ENCODE results near the gene ST6GALNAC3. TPM values are rescaled to one million over a fixed set of nuclear protein-coding genes. Genes with fewer than 3 reads are reported as not detected.

ST6GALNAC3 gene
- total RNA-seq, 1 donor from 2014 or later: 11.0 TPM

GRCh38 chr1:76254104-76255030, 179.8 kb downstream of the ST6GALNAC3 start:
- Mint-ChIP-seq H3K27me3 (no peaks in the 10 kb centered on the region), H3K36me3 (ENCODE audit: insufficient read depth) (no peaks in the 10 kb centered on the region), H3K4me3 (ENCODE audit: low read depth) (no peak overlapping the region), H3K9me3 (ENCODE audit: low read depth) (no peaks in the 10 kb centered on the region), H3K4me1 (ENCODE audit: low read depth) (peaks cover 11% of the 10 kb centered on the region), H3K27ac (no peak overlapping the region)
- no peak for DNase-seq (ENCODE audit: low spot score, unreplicated experiment)
- TF ChIP-seq CTCF (IDR thresholded peaks at IDR 0.05; ENCODE audit: unreplicated experiment): no peak

- no peak overlapping the region for H3K4me3 Mint-ChIP-seq (ENCODE audit: low read depth)
- no peaks in the 10 kb centered on the region for H3K36me3 Mint-ChIP-seq (ENCODE audit: insufficient read depth)
- no peak overlapping the region for H3K27ac Mint-ChIP-seq
- no peak for DNase-seq (ENCODE audit: low spot score, unreplicated experiment)
- no peaks in the 10 kb centered on the region for H3K9me3 Mint-ChIP-seq (ENCODE audit: low read depth)
- H3K4me1 Mint-ChIP-seq (ENCODE audit: low read depth): no peaks in the 10 kb centered on the region
- TF ChIP-seq CTCF (IDR thresholded peaks at IDR 0.05; ENCODE audit: unreplicated experiment): no peak
- no peaks in the 10 kb centered on the region for H3K27me3 Mint-ChIP-seq
Observed at GRCh38 chr1:76256289-76257223, 182.0 kb downstream of the ST6GALNAC3 start.

GRCh38 chr1:76257823-76258222, 183.3 kb downstream of the ST6GALNAC3 start:
- no peak for DNase-seq (ENCODE audit: low spot score, unreplicated experiment)
- no peak for TF ChIP-seq CTCF (IDR thresholded peaks at IDR 0.05; ENCODE audit: unreplicated experiment)
- no peaks in the 10 kb centered on the region for H3K4me1 Mint-ChIP-seq (ENCODE audit: low read depth)
- no peaks in the 10 kb centered on the region for H3K27me3 Mint-ChIP-seq
- H3K9me3 Mint-ChIP-seq (ENCODE audit: low read depth): no peaks in the 10 kb centered on the region
- H3K36me3 Mint-ChIP-seq (ENCODE audit: insufficient read depth): no peaks in the 10 kb centered on the region
- H3K27ac Mint-ChIP-seq: no peak overlapping the region
- H3K4me3 Mint-ChIP-seq (ENCODE audit: low read depth): no peak overlapping the region

- no peaks in the 10 kb centered on the region for H3K9me3 Mint-ChIP-seq (ENCODE audit: low read depth)
- no peak overlapping the region for H3K27ac Mint-ChIP-seq
- H3K36me3 Mint-ChIP-seq (ENCODE audit: insufficient read depth): no peaks in the 10 kb centered on the region
- no peaks in the 10 kb centered on the region for H3K27me3 Mint-ChIP-seq
- no peak overlapping the region for H3K4me3 Mint-ChIP-seq (ENCODE audit: low read depth)
- no peak for TF ChIP-seq CTCF (IDR thresholded peaks at IDR 0.05; ENCODE audit: unreplicated experiment)
- DNase-seq (ENCODE audit: low spot score, unreplicated experiment): no peak
- H3K4me1 Mint-ChIP-seq (ENCODE audit: low read depth): no peaks in the 10 kb centered on the region
Observed at GRCh38 chr1:76259270-76259669, 184.7 kb downstream of the ST6GALNAC3 start.

- Mint-ChIP-seq H3K9me3 (ENCODE audit: low read depth) (no peaks in the 10 kb centered on the region), H3K27me3 (no peaks in the 10 kb centered on the region)
- no peak for TF ChIP-seq CTCF (IDR thresholded peaks at IDR 0.05; ENCODE audit: unreplicated experiment)
Observed at GRCh38 chr1:76260279-76260678, 185.7 kb downstream of the ST6GALNAC3 start.

More at GRCh38 chr1:76260279-76260678, 185.7 kb downstream of the ST6GALNAC3 start:
- Mint-ChIP-seq H3K27ac (no peak overlapping the region), H3K36me3 (ENCODE audit: insufficient read depth) (no peaks in the 10 kb centered on the region), H3K4me1 (ENCODE audit: low read depth) (no peaks in the 10 kb centered on the region), H3K4me3 (ENCODE audit: low read depth) (no peak overlapping the region)
- no peak for DNase-seq (ENCODE audit: low spot score, unreplicated experiment)
